ENCODE results near the gene TRAPPC12.

- TF ChIP-seq GATA2 (IDR thresholded peaks at IDR 0.05; ENCODE audit: low read depth, low read length), result no peak
- TF ChIP-seq GATA3 (IDR thresholded peaks at IDR 0.05; ENCODE audit: low read depth, low read length), result no peak
Observed at GRCh38 chr2:3409627-3410170, 30.2 kb downstream of the TRAPPC12 start.

Data from SH-SY5Y (cell line).